IPS-18a (cell line): ENCODE data around the gene NKX2-3.

Source experiments
- H3K27ac ChIP-seq: one replicate; pipeline ENCODE4 v1.5.1; 2013; ENCODE audit warnings: low read length
- H3K27me3 ChIP-seq: one replicate; pipeline ENCODE4 v1.6.1; 2013; ENCODE audit warnings: mild to moderate bottlenecking, low read length; ENCODE audit not compliant: control insufficient read depth, insufficient read depth
- H3K36me3 ChIP-seq: one replicate; pipeline ENCODE4 v1.6.1; 2013; ENCODE audit warnings: low read depth, low read length; ENCODE audit not compliant: control insufficient read depth
- H3K4me1 ChIP-seq: one replicate; pipeline ENCODE4 v1.6.1; 2013; ENCODE audit warnings: low read depth, low read length; ENCODE audit not compliant: control insufficient read depth
- H3K4me3 ChIP-seq: one replicate; pipeline ENCODE4 v1.5.1; 2013; ENCODE audit warnings: low read length
- H3K9ac ChIP-seq: one replicate; pipeline ENCODE4 v1.6.1; 2013; ENCODE audit warnings: mild to moderate bottlenecking, low read length, moderate library complexity
- H3K9me3 ChIP-seq: one replicate; pipeline ENCODE4 v1.6.1; 2013; ENCODE audit warnings: low read depth, low read length; ENCODE audit not compliant: control insufficient read depth

Gene NKX2-3

GRCh38 chr10:99551616-99552015 lies 18.9 kb downstream of the NKX2-3 start:
- no peak overlapping the region for H3K27ac ChIP-seq
- no peaks in the 10 kb centered on the region for H3K9me3 ChIP-seq
- H3K4me3 ChIP-seq, result no peak overlapping the region
- H3K36me3 ChIP-seq, result no peaks in the 10 kb centered on the region
- peaks cover 10% of the 10 kb centered on the region for H3K4me1 ChIP-seq
- no peak overlapping the region for H3K9ac ChIP-seq
- peaks cover 46% of the 10 kb centered on the region for H3K27me3 ChIP-seq

GRCh38 chr10:99555371-99555770 lies 22.6 kb downstream of the NKX2-3 start:
- Histone ChIP-seq H3K27me3 (peaks cover 18% of the 10 kb centered on the region), H3K4me3 (no peak overlapping the region)

GRCh38 chr10:99555825-99556523 lies 23.2 kb downstream of the NKX2-3 start:
- Histone ChIP-seq H3K4me1 (peaks cover 9% of the 10 kb centered on the region), H3K27ac (no peak overlapping the region), H3K36me3 (no peaks in the 10 kb centered on the region), H3K27me3 (peaks cover 16% of the 10 kb centered on the region), H3K9me3 (no peaks in the 10 kb centered on the region), H3K4me3 (no peak overlapping the region), H3K9ac (no peak overlapping the region)

More at GRCh38 chr10:99555371-99555770, 22.6 kb downstream of the NKX2-3 start:
- Histone ChIP-seq H3K36me3 (no peaks in the 10 kb centered on the region), H3K27ac (no peak overlapping the region), H3K9me3 (no peaks in the 10 kb centered on the region), H3K9ac (no peak overlapping the region), H3K4me1 (peaks cover 10% of the 10 kb centered on the region)

- Histone ChIP-seq H3K36me3 (no peaks in the 10 kb centered on the region), H3K9ac (no peak overlapping the region), H3K9me3 (no peaks in the 10 kb centered on the region), H3K4me3 (no peak overlapping the region), H3K27me3 (peaks cover 6% of the 10 kb centered on the region), H3K27ac (no peak overlapping the region), H3K4me1 (peaks cover 3% of the 10 kb centered on the region)
Observed at GRCh38 chr10:99557044-99557443, 24.3 kb downstream of the NKX2-3 start.

- H3K9ac ChIP-seq, result no peak overlapping the region
- H3K9me3 ChIP-seq, result no peaks in the 10 kb centered on the region
- peaks cover 3% of the 10 kb centered on the region for H3K4me1 ChIP-seq
- no peaks in the 10 kb centered on the region for H3K36me3 ChIP-seq
- H3K27me3 ChIP-seq, result peaks cover 4% of the 10 kb centered on the region
- H3K4me3 ChIP-seq, result no peak overlapping the region
- H3K27ac ChIP-seq, result no peak overlapping the region
Observed at GRCh38 chr10:99558708-99559107, 26.0 kb downstream of the NKX2-3 start.

- no peak overlapping the region for H3K27ac ChIP-seq
- H3K27me3 ChIP-seq, result no peaks in the 10 kb centered on the region
- no peak overlapping the region for H3K9ac ChIP-seq
- H3K36me3 ChIP-seq, result no peaks in the 10 kb centered on the region
- H3K4me1 ChIP-seq, result peaks cover 3% of the 10 kb centered on the region
- H3K9me3 ChIP-seq, result no peaks in the 10 kb centered on the region
- no peak overlapping the region for H3K4me3 ChIP-seq
Observed at GRCh38 chr10:99560277-99561126, 27.8 kb downstream of the NKX2-3 start.

GRCh38 chr10:99562631-99563030 lies 29.9 kb downstream of the NKX2-3 start:
- Histone ChIP-seq H3K4me3 (no peak overlapping the region), H3K4me1 (no peaks in the 10 kb centered on the region)

GRCh38 chr10:99564361-99564760 lies 31.6 kb downstream of the NKX2-3 start:
- Histone ChIP-seq H3K4me1 (peaks cover 2% of the 10 kb centered on the region), H3K27me3 (no peaks in the 10 kb centered on the region), H3K36me3 (no peaks in the 10 kb centered on the region), H3K9me3 (no peaks in the 10 kb centered on the region), H3K27ac (no peak overlapping the region), H3K9ac (no peak overlapping the region), H3K4me3 (no peak overlapping the region)

More at GRCh38 chr10:99562631-99563030, 29.9 kb downstream of the NKX2-3 start:
- no peak overlapping the region for H3K9ac ChIP-seq
- no peaks in the 10 kb centered on the region for H3K27me3 ChIP-seq
- no peaks in the 10 kb centered on the region for H3K9me3 ChIP-seq
- no peak overlapping the region for H3K27ac ChIP-seq
- no peaks in the 10 kb centered on the region for H3K36me3 ChIP-seq

- Histone ChIP-seq H3K4me3 (no peak overlapping the region), H3K36me3 (no peaks in the 10 kb centered on the region), H3K4me1 (peaks cover 3% of the 10 kb centered on the region), H3K9ac (no peak overlapping the region), H3K9me3 (no peaks in the 10 kb centered on the region), H3K27ac (no peak overlapping the region), H3K27me3 (no peaks in the 10 kb centered on the region)
Observed at GRCh38 chr10:99565166-99565565, 32.4 kb downstream of the NKX2-3 start.

- Histone ChIP-seq H3K4me3 (no peak overlapping the region), H3K9ac (no peak overlapping the region), H3K4me1 (peaks cover 3% of the 10 kb centered on the region), H3K9me3 (no peaks in the 10 kb centered on the region), H3K27me3 (no peaks in the 10 kb centered on the region), H3K36me3 (no peaks in the 10 kb centered on the region), H3K27ac (no peak overlapping the region)
Observed at GRCh38 chr10:99569253-99569939, 36.7 kb downstream of the NKX2-3 start.

- no peaks in the 10 kb centered on the region for H3K9me3 ChIP-seq
- no peaks in the 10 kb centered on the region for H3K36me3 ChIP-seq
- H3K4me3 ChIP-seq, result no peak overlapping the region
- peaks cover 3% of the 10 kb centered on the region for H3K4me1 ChIP-seq
- H3K27me3 ChIP-seq, result no peaks in the 10 kb centered on the region
- no peak overlapping the region for H3K27ac ChIP-seq
- H3K9ac ChIP-seq, result no peak overlapping the region
Observed at GRCh38 chr10:99569961-99570360, 37.2 kb downstream of the NKX2-3 start.
